ENCODE data around the gene BFSP1. TPM values are rescaled to one million over a fixed set of nuclear protein-coding genes. Genes with fewer than 3 reads are reported as not detected.

Gene BFSP1
- total RNA-seq, 3 donors from 2014 or later = 0.17 to 1.1 (median 0.70) TPM

- H3K4me1 ChIP-seq (ENCODE audit: low read depth) = peaks cover 32% of the 10 kb centered on the region
- peak in 1 of 3 donors; percentile 38 for DNase-seq
- H3K9me3 ChIP-seq = no peaks in the 10 kb centered on the region
- TF ChIP-seq CTCF (IDR thresholded peaks at IDR 0.05) = no peak
- no peaks in the 10 kb centered on the region for H3K36me3 ChIP-seq (ENCODE audit: low read depth)
- no peak for ATAC-seq
- intact Hi-C loops (cut with DNase I, micrococcal nuclease) = no loop called here
- H3K4me3 ChIP-seq = no peak overlapping the region
Measured at GRCh38 chr20:17572034-17572638, 41.0 kb upstream of the BFSP1 start.

GRCh38 chr20:17571153-17571527 is 40.0 kb upstream of the BFSP1 start:
- intact Hi-C loops (cut with DNase I, micrococcal nuclease) = no loop called here
- no peak for DNase-seq
- Histone ChIP-seq H3K9me3 (no peaks in the 10 kb centered on the region), H3K4me1 (ENCODE audit: low read depth) (peaks cover 32% of the 10 kb centered on the region), H3K36me3 (ENCODE audit: low read depth) (no peaks in the 10 kb centered on the region), H3K4me3 (no peak overlapping the region)
- TF ChIP-seq CTCF (IDR thresholded peaks at IDR 0.05) = no peak
- no peak for ATAC-seq

- ATAC-seq (peak; percentile 54), DNase-seq (peak; percentile 76 to 77 (median 76))
- H3K4me3 ChIP-seq = peak overlapping the region; percentile 99
- peaks cover 32% of the 10 kb centered on the region for H3K4me1 ChIP-seq (ENCODE audit: low read depth)
- intact Hi-C loops (cut with DNase I, micrococcal nuclease) = no loop called here
- H3K9me3 ChIP-seq = no peaks in the 10 kb centered on the region
- TF ChIP-seq CTCF (IDR thresholded peaks at IDR 0.05) = no peak
- no peaks in the 10 kb centered on the region for H3K36me3 ChIP-seq (ENCODE audit: low read depth)
Measured at GRCh38 chr20:17570347-17571152, 39.4 kb upstream of the BFSP1 start.

DNA sequence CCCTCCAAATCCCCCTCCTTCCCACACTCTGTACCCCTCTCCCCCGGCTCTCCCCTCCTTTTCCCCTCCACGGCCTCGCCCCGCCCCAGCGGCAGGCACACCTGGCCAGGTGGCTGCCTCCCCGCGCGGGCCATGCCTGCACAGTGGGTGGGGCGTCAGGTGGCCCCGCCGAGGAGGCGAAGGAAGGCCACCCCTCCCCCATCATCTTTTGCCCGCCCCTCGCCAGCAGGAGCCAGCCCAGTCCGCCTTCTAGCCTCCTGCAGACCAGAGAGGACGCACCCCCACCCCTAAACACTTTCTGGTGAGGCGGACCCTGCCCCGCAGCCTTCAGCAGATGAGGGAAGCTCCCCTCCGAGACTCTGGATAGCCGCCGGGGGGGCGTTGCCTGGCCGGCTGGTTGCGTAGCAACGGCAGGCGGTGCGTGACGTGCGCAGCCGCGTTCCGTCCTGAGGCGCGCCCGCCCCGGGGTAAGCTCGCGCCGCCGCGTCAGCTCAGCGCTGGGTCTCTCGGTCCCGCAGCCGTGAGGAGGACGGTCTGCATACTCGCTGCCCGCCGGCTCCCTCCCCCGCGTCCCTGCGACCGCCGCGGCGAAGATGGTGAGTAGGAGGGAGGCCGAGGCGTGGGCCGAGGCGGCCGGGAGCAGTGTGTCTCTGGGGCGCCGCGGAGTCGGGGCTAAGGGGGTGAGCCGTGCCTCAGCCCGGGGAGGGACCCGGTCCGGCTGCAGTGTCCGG is 38.6 kb upstream of the BFSP1 start, which contains the start of gene DSTN:
TSS of gene DSTN (plus strand) at position 460 of the 731 bp plus-strand sequence. CDS start at position 594, 134 bp downstream.
- ATAC-seq (peak; percentile 86), DNase-seq (peak; percentile 93 to 96 (median 95))
- no peaks in the 10 kb centered on the region for H3K36me3 ChIP-seq (ENCODE audit: low read depth)
- intact Hi-C loops (cut with DNase I, micrococcal nuclease) = no loop called here
- H3K9me3 ChIP-seq = no peaks in the 10 kb centered on the region
- H3K4me1 ChIP-seq (ENCODE audit: low read depth) = peaks cover 37% of the 10 kb centered on the region
- H3K4me3 ChIP-seq = peak within 1 kb of the TSS; percentile 99
- TF ChIP-seq CTCF (IDR thresholded peaks at IDR 0.05) = no peak

DNA sequence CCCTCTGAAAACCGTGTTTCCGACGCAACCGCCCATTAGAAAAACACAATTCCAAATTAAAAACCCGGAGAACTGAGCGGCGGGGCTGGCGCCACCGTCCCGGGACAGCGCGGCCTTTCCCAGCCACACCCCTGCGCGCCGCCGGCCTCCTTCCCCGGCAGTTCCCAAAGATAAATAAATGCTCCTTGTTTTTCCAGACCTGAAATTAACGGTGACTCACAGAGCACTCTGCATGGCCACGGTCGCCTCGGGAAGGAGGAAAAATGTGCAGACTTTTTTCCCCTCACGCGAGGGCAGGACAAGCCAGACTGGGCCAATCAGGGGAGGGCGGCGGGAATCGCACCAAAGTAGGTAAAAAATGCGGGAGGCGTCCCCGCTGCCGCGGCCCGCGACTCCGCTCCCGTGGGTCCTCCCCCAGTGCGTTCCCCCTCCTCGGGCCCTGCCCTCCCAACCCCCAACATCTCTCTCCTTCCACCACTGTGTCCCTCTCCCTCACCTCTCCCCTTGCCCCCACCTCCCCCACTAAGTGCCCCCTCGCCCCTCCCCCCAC is 37.9 kb upstream of the BFSP1 start:
- no peak overlapping the region for H3K4me3 ChIP-seq
- DNase-seq (peak; percentile 85 to 89 (median 88)), ATAC-seq (peak; percentile 74)
- TF ChIP-seq CTCF (IDR thresholded peaks at IDR 0.05) = no peak
- no peaks in the 10 kb centered on the region for H3K9me3 ChIP-seq
- no peaks in the 10 kb centered on the region for H3K36me3 ChIP-seq (ENCODE audit: low read depth)
- H3K4me1 ChIP-seq (ENCODE audit: low read depth) = peaks cover 33% of the 10 kb centered on the region
- intact Hi-C loops (cut with DNase I, micrococcal nuclease) = no loop called here

Data from mucosa of descending colon (tissue), 3 donors.